EL (cell line): Measurements from ENCODE around the gene GPR6.

Experiments used
- DNase-seq: peaks from one replicate; pipeline ENCODE4 v3.0.0-alpha.2; 2016

Gene GPR6

GRCh38 chr6:110002676-110003075 lies 24.6 kb downstream of the GPR6 start:
- no peak for DNase-seq

- DNase-seq: no peak
Measured at GRCh38 chr6:110013386-110013785, 35.3 kb downstream of the GPR6 start.

- DNase-seq: no peak
Measured at GRCh38 chr6:110015206-110015605, 37.1 kb downstream of the GPR6 start.

- DNase-seq: no peak
Measured at GRCh38 chr6:110017306-110017705, 39.2 kb downstream of the GPR6 start.

DNA sequence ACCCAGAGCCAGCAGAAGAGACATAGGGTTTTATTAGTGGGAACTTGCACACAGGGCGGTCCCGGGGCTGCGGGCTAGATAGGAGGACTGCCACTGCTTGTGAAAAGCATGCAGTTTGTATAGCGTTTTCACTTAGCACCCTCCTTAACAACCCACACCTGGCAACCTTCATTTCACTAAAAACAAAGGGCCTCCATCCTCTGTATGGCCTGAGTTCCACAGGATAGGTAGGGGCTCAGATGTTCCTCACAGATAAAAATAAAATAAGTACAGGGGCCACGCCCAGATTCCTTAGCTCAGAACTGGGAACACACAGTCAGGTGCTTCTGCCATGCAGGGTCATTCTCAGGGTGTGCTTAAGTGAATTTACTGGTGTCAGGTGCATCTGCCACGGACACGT lies 39.8 kb downstream of the GPR6 start:
- no peak for DNase-seq

DNA sequence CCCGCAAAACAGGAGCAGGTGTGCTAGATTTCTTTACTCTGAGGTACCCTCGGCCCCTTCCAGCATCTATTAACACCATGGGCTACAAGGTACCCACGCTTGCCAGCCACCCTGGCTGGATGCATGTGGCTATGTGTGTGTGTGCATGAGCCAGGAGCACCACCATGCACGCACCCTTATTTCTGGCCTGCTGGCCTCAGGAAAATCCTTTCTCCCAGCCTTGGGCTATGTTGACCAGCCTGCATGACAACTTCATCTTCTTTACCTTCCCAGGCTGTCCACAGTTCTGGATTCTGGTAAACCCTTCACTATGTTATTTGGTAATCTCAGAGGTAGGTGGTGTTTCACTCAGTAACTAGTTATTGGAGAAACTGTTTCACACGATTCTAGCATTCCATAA lies 40.4 kb downstream of the GPR6 start:
- DNase-seq: no peak

GRCh38 chr6:110020888-110021287 lies 42.8 kb downstream of the GPR6 start:
- DNase-seq: no peak

GRCh38 chr6:110029144-110029543 lies 51.0 kb downstream of the GPR6 start:
- DNase-seq: no peak
